A172 (cell line): ENCODE data around the gene FAM181B. TPM values are rescaled to one million over a fixed set of nuclear protein-coding genes. Genes with fewer than 3 reads are reported as not detected.

Experiments used
- DNase-seq: peaks from one replicate; pipeline ENCODE4 v3.0.0-alpha.2; 2015; ENCODE audit warnings: low spot score
- total RNA-seq: library from RNA; depleted of rRNA; stranded (reverse); fragments of >200 nt; shearing (Covaris generic); gene quantifications from 2 replicates; pipeline ENCODE4 v1.2.3, GENCODE V29; 2014; rRNA removed

FAM181B gene
- total RNA-seq, 1 experiment from 2014 or later: not detected

DNA sequence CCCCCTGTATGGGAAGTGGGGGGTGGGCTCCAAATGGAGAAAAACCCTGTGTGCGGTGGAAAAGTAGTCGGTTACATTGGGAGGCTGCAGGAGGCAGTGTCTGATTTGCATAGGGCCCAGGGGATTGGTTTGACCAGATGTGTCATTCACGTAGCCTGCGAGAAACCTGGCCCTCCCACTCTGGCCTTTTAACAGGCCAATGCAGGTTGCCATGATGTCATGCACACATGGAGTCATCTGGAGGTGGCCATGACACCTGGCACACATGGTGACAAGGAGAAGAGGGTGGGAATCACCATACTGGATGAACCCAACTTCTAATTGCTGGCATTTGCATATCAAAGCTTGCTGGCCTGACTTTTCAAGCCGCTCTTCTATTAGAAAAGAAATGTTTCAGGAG is 50.6 kb downstream of the FAM181B start:
- DNase-seq: peak; percentile 16

DNA sequence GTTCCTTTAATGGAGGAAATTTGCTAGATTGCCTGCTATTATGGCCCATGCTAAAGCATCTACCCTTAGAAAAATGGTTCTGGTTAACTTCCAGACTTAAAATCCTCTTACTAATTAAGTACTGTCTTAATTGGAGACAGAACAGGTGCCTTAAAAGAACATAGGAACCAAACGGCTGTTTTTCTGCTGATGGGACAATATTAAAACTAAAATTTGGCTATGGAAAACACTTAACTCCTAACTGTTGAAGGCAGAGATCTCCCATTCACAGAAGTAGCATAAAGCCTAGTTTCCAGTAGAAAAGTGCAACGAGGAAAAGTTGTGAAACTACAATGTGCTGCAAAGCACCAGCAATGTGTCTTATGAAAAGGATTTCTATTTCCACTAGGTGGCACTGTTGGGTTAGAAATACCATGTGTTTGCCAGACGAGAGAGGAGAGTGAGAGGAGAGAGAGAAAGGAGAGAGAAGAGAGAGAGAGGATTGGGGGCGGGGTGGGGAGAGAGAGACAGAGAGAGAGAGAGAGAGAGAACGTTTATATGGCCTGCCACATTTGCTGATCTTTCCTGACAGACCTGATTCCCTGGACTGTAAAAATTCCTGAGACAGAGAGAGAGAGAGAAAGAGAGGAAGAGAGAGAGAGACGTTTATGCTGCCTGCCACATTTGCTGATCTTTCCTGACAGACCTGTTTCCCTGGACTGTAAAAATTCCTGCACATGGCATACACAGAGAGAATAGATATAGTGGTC is 51.5 kb downstream of the FAM181B start:
- peak; percentile 69 for DNase-seq

DNA sequence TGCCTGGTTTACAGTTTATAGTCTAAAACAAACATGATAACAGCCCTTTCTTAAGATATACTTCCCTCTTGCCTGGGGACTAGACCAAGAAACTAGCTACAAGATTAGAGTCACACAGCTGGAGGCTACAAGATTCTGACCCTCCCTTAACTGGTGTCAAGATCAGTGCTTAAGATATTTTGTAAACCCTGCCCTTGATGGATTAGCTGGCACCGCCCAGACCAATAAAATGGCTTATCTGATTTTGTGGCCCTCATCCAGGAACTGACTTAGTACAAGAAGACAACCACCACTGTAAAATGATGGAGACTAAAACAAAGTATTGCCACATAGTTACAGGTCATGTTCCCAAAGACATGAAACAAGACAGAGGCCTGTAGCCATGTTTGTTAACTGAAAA is 53.4 kb downstream of the FAM181B start:
- peak; percentile 84 for DNase-seq

Other genes starting within 250 kb of the FAM181B start
- 86.6 and 96.9 TPM in 2 replicates for gene PRCP, start 166.6 kb upstream of the FAM181B start, total RNA-seq
- gene DDIAS, start 167.9 kb upstream of the FAM181B start, total RNA-seq: 30.1 and 34.5 TPM in 2 replicates